Spleen (tissue), 11 donors: ENCODE results near the gene PDE8B. TPM values are rescaled to one million over a fixed set of nuclear protein-coding genes. Genes with fewer than 3 reads are reported as not detected.

Source experiments
- DNase-seq: peaks from one replicate; pipeline ENCODE4 v3.0.0-alpha.2; 2020
- H3K27ac ChIP-seq, 8 donors: fragments of 200-600 bp; sonication (generic) in 7 of 8; 1 replicate in 4 of 8; 2 replicates in 4 of 8; pipeline versions ENCODE4 v1.5.0 to v1.8.0; 2016 to 2021; ENCODE audit warnings: inconsistent platforms in 4 of 8, mild to moderate bottlenecking in 4 of 8, moderate library complexity in 1 of 8
- H3K27me3 ChIP-seq, 7 donors: fragments of 200-600 bp; sonication (generic) in 6 of 7; replicated peaks in 1 of 7; 1 replicate in 4 of 7; 2 replicates in 3 of 7; pipeline versions ENCODE4 v1.5.0 to v1.8.0; 2016 to 2021; ENCODE audit warnings: inconsistent platforms in 3 of 7, mild to moderate bottlenecking in 1 of 7
- H3K36me3 ChIP-seq, 6 donors: fragments of 200-600 bp; sonication (generic) in 5 of 6; 1 replicate in 4 of 6; 2 replicates in 2 of 6; pipeline versions ENCODE4 v1.5.0 to v1.8.0; 2016 to 2021; ENCODE audit warnings: inconsistent platforms in 2 of 6
- H3K4me1 ChIP-seq, 6 donors: fragments of 200-600 bp; sonication (generic) in 5 of 6; 1 replicate in 3 of 6; 2 replicates in 3 of 6; pipeline versions ENCODE4 v1.5.0 to v1.8.0; 2016 to 2021; ENCODE audit warnings: inconsistent platforms in 3 of 6
- H3K4me3 ChIP-seq, 8 donors: fragments of 200-600 bp; sonication (generic) in 7 of 8; 1 replicate in 4 of 8; 2 replicates in 4 of 8; pipeline versions ENCODE4 v1.5.0 to v1.8.0; 2016 to 2021; ENCODE audit warnings: inconsistent platforms in 4 of 8, mild to moderate bottlenecking in 4 of 8, moderate library complexity in 2 of 8
- H3K9me3 ChIP-seq, 8 donors: fragments of 200-600 bp; sonication (generic) in 7 of 8; 1 replicate in 4 of 8; 2 replicates in 4 of 8; pipeline versions ENCODE4 v1.5.0 to v1.8.0; 2016 to 2021; ENCODE audit warnings: inconsistent platforms in 4 of 8
- CTCF ChIP-seq, 11 experiments: fragments of 200-600 bp in 7 of 11; fragments of 450-650 bp in 4 of 11; sonication (generic) in 4 of 11; IDR thresholded peaks in 8 of 11; conservative IDR thresholded peaks in 3 of 11; 1 replicate in 7 of 11; 2 replicates in 4 of 11; pipeline versions ENCODE4 v1.4.0 to v1.8.0; 2016 to 2021; ENCODE audit warnings: antibody characterized with exemption in 11 of 11, inconsistent platforms in 4 of 11, mild to moderate bottlenecking in 1 of 11
- POLR2A ChIP-seq, 3 donors: fragments of 450-650 bp; IDR thresholded peaks; one replicate each; pipeline ENCODE4 v1.5.1; 2017; ENCODE audit warnings: antibody characterized with exemption in 3 of 3, mild to moderate bottlenecking in 1 of 3
- POLR2AphosphoS5 ChIP-seq, 3 donors: sonication (generic); formaldehyde crosslinking; IDR thresholded peaks; one replicate each; pipeline ENCODE4 v1.5.1; 2017; ENCODE audit warnings: antibody characterized with exemption in 3 of 3
- WGBS, 5 donors: extraction: QIAGEN DNeasy Blood & Tissue Kit in 3 of 5; methylation state at CpG; one replicate each; pipeline versions ENCODE4 v1.1.5 to v1.1.7; 2013 to 2018; 5-methylcytosine and 5-hydroxymethylcytosine counted together
- intact Hi-C: fragments of 100-400 bp; cut with DNase I; formaldehyde crosslinking; loops from one replicate; pipeline ENCODE4 v1.15.0; 2023; ENCODE audit warnings: low total_unique reads
- polyA plus RNA-seq, 3 donors: library from polyadenylated mRNA; stranded (reverse); fragments of 200-250 nt; gene quantifications; one replicate each; pipeline ENCODE4 v1.2.1, GENCODE V29; 2013
- total RNA-seq, 7 donors: library from RNA; depleted of rRNA in 3 of 7; stranded (reverse); fragments of >200 nt in 3 of 7; fragmentation: NEBNext Ultra II Directional in 4 of 7; extraction: Animal tissue kit (Norgen Biotek cat#: 25700) in 4 of 7; gene quantifications; one replicate each; pipeline versions ENCODE4 v1.1.0 to v1.2.1, GENCODE V29; 2016 to 2021
- donor health status: healthy with polysubstance abuse.
- donor health status: DM: no; HTN: no; CAD: no; lungs with moderate emphysema.
- donor health status: DM: no; HTN: no; CAD: no.
- donor health status: Bipolar disorder and iron deficiency.
- donor health status: healthy.
- donor health status: DM: no; HTN: no; CAD: no.
- donor health status: DM: yes; HTN: yes; CAD: no.

Gene PDE8B
- total and polyA plus RNA-seq, 10 donors: 0.18 to 1.9 (median 0.85) TPM

GRCh38 chr5:77358255-77359205 is 148.1 kb downstream of the PDE8B start:
- no peak for DNase-seq
- H3K4me3 ChIP-seq: no peak overlapping the region
- H3K27ac ChIP-seq: no peak overlapping the region
- TF ChIP-seq CTCF (IDR thresholded peaks at IDR 0.05 in 8 of 11, conservative IDR thresholded peaks at IDR 0.05 in 3 of 11) (no peak), POLR2AphosphoS5 (IDR thresholded peaks at IDR 0.05) (no peak), POLR2A (IDR thresholded peaks at IDR 0.05) (no peak)
- no peaks in the 10 kb centered on the region for H3K36me3 ChIP-seq
- 60 to 68% (median 62%) methylated on average over 10 of the region's 10 CpGs for WGBS, 5 donors
- H3K27me3 ChIP-seq: no peaks in the 10 kb centered on the region
- intact Hi-C loops: no loop called here
- no peaks in the 10 kb centered on the region for H3K9me3 ChIP-seq
- H3K4me1 ChIP-seq: no peaks in the 10 kb centered on the region

GRCh38 chr5:77359231-77359630 is 148.8 kb downstream of the PDE8B start:
- H3K27me3 ChIP-seq: no peaks in the 10 kb centered on the region
- H3K4me3 ChIP-seq: no peak overlapping the region
- H3K4me1 ChIP-seq: no peaks in the 10 kb centered on the region
- no peaks in the 10 kb centered on the region for H3K9me3 ChIP-seq
- WGBS, 5 donors: 66 to 77% (median 69%) methylated on average over 6 of the region's 6 CpGs
- no peak overlapping the region for H3K27ac ChIP-seq
- H3K36me3 ChIP-seq: no peaks in the 10 kb centered on the region
- intact Hi-C loops: no loop called here
- TF ChIP-seq CTCF (IDR thresholded peaks at IDR 0.05 in 8 of 11, conservative IDR thresholded peaks at IDR 0.05 in 3 of 11): no peak
- DNase-seq: no peak

- intact Hi-C loops: no loop called here
- no peak for DNase-seq
- Histone ChIP-seq H3K4me3 (no peak overlapping the region), H3K27ac (no peak overlapping the region), H3K36me3 (no peaks in the 10 kb centered on the region), H3K4me1 (no peaks in the 10 kb centered on the region), H3K27me3 (no peaks in the 10 kb centered on the region), H3K9me3 (no peaks in the 10 kb centered on the region)
- no peak for TF ChIP-seq CTCF (IDR thresholded peaks at IDR 0.05 in 8 of 11, conservative IDR thresholded peaks at IDR 0.05 in 3 of 11)
- no peak for TF ChIP-seq POLR2AphosphoS5 (IDR thresholded peaks at IDR 0.05)
- TF ChIP-seq POLR2A (IDR thresholded peaks at IDR 0.05): no peak
These were observed 149.9 kb downstream of the PDE8B start for GRCh38 chr5:77360381-77360780.

- intact Hi-C loops: no loop called here
- DNase-seq: no peak
- no peaks in the 10 kb centered on the region for H3K27me3 ChIP-seq
- no peaks in the 10 kb centered on the region for H3K9me3 ChIP-seq
- H3K36me3 ChIP-seq: no peaks in the 10 kb centered on the region
- no peak overlapping the region for H3K4me3 ChIP-seq
- WGBS, 5 donors: 75 to 93% (median 91%) methylated on average over 1 of the region's 1 CpG
- no peaks in the 10 kb centered on the region for H3K4me1 ChIP-seq
- TF ChIP-seq POLR2AphosphoS5 (IDR thresholded peaks at IDR 0.05) (no peak), CTCF (IDR thresholded peaks at IDR 0.05 in 8 of 11, conservative IDR thresholded peaks at IDR 0.05 in 3 of 11) (no peak), POLR2A (IDR thresholded peaks at IDR 0.05) (no peak)
- no peak overlapping the region for H3K27ac ChIP-seq
These were observed 150.5 kb downstream of the PDE8B start for GRCh38 chr5:77360973-77361372.
